ENCODE data around the gene AGPAT4.

The AGPAT4 gene

GRCh38 chr6:161279677-161280415 is 6.0 kb upstream of the AGPAT4 start:
- DNase-seq, result no peak

DNA sequence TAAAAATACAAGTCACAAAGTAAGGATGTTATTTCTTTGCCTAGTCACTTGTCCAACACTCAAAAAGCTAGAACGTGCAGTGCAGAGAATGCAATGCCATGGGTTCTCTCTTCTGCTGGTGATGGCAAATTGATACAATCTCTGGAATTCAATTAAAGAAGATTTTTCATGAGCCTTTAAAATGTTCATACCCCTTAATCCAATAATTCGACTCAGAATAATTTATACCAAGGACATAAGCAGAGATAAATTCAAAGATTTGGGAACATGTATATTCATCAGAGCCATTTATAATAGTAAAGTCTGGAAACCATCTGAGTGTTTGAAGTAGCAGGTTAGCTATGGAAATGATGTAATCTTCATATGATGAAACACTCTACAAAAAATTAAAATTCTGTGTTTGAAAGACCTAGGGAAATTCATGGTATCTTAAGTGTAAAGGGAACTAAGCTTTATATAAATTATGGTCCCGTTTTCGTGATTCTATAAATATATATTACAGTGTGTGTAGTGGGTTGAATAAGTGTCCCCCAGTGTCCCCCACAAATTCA is 2.8 kb upstream of the AGPAT4 start:
- no peak for DNase-seq

DNA sequence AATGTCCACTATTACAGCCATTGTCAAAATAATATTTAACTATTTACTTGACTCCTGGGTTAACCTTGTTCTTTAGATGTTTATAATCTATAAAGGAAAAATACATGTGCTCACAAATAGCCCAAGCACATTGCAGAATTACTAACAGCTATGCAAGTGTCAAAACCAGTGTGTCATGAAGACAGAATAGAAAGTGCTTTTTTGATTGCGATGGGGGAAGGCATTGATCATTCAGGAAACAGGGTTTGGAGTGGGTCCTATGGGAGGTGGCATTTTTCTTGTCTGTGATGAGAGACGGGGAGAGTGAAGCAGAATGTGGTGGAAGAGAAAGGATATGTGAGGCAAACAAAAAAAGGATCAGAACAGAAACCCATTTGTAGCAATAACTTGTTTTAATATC is 1.0 kb upstream of the AGPAT4 start:
- no peak for DNase-seq

DNA sequence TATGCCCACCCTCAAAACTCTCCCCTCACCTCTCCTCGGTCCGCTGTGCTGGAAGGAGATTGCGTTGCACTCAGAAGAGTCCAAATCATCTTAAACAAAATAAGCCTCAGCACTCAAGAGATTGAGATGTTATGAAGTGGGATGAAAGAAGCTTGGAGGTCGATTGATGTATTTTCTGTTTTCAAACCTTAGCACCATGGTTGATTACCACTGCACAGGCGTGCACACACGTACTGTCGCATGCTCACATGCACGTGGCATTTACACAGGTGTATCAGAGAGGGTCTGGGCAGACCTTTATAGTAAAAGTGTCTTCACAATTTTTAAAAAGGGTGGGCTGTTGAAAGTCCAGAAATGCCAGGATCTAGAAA is 612 bp upstream of the AGPAT4 start:
- DNase-seq, result no peak

DNA sequence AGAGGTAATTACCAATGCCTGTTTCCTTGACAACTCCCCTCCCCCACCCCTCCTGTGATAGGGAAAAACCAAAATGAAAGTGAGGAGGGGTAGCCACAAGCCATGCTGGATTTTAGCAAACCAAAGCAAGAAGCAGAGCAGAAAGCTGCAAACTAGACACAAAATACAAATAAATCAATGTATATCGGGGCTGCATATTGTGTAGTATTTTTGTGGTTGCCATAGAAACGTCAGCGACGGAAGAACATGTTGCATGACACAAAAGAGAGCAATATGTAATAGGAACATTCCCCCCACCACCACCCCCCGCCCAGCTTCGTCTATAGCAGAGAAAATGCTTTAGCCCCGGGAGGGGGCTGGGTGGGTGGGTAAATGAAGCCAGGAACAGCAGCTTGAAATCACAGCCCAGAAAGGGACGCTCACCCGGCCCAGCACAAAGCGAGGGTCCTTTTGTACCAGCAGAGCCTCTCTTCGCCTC is 548 bp downstream of the AGPAT4 start:
- peak; percentile 44 to 47 (median 45) for DNase-seq

GRCh38 chr6:161272635-161273273 is 1.1 kb downstream of the AGPAT4 start:
- DNase-seq, result peak in 1 of 3 donors; percentile 18

DNA sequence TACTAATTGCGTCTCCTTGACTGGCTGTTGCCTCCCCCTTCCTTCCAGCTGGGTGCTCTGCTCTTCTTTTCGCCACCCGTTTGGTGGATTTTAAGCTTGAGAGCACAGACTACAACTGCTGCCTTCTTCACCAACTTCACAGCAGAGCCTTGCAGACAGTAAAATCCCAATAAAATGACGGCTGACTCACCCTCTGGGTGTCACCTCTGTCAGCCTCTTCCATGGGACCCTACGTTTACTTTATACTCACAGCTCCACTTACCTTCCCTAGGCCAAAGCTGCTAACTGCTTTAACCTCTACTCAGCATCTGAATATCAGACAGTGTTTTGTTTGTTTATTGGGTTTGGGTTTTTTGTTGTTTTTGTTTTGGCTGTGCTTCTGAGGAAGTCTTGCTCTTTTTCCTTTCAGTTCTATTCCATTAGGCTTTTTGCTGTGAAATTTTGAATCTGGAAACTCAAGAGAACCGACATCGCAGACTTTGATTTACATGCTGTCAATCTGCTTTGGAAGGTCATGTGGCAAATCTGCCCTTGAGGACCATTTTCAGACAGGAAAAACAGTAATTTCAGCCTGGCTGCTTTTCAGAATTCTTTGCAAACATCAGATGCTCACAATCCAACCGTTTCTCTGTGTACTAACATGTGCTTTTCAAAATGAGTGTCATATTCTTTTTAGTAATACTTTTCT is 2.4 kb downstream of the AGPAT4 start:
- no peak for DNase-seq

- no peak for DNase-seq
Measured at GRCh38 chr6:161270116-161270515, 3.7 kb downstream of the AGPAT4 start.

- no peak for DNase-seq
Measured at GRCh38 chr6:161269310-161269709, 4.6 kb downstream of the AGPAT4 start.

DNA sequence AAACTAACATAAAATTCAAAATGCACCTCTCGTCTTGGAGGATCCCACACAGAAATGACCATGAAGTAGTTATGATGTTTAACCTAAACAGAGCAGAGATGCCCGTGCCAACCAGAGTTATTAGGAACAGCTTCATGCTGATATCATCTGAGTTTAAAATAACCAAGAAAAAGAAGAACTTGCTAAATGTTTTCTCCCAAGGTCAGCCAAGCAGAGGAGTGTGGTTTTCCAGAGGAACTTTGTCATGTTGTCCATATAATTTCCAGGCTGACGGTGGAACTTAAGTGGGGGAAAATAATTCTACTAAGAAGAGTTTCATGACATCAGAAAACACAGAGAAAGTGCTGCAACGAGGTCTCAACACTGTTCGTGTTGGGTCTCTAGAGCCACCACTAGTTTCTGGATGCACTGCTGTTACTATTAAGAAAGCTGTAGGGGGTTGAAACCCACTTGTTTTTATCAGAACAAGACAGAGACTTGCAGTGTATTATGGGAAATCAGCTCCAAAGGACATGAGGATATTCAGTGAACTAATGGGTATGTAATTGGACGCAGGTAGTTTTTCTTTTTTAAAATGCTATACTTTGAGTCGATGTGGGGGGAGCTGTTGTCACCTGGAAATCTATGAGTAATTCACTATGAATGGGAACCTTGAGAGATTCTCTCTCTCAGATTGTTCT is 5.2 kb downstream of the AGPAT4 start:
- peak; percentile 42 to 75 (median 48) for DNase-seq

DNA sequence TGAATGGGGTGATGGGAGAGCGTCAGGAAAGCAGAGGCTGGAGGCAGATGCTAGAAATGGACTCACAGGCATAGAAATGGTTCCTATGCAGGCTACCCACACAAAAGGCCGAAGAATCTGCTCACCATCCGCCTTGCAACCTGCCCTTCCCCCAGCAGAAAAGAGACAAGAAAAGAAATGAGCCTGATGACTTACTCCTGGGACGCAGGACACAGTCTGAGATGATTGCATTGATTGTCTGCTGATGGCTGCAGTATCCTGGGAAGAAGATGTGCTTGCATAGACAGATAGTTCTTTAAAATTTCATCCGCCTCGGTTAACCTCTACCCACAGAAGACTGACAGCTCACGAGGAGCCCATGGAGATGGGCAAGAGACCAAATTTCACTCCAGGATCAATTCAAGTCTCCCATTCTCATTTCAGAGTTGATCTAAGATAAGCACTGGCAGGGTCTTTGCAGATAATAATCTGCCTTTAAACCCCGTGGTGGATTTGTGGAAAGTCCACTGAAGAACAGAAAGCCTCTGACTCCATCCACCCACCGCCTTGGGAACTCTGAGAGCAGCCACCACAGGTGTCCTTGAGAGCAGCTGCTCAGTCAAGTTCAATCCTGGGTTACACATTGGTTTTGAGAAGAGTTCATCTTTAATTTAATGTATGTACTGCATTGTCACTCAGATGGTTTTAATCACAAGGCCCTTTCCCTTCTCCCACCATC is 7.2 kb downstream of the AGPAT4 start:
- DNase-seq, result no peak

DNA sequence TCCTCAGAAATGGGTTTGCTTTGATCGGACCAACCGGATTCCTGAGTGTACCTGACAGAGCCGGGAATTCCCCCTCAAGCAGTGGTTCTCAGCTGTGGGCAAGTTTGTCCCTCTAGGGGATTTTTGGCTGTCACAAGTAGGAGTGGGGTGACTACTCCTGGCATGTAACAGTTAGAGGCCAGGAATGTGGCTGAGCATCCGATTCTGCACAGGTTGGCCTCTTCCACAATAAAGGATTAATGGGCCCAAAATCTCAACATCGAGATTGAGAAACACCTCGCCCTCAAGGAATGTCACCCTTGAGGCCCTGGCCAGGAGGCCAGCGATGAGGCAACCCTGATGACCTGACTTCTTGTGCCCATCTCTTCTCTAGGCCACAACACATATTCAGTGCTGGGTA is 7.9 kb downstream of the AGPAT4 start:
- peak in 1 of 3 donors; percentile 10 for DNase-seq

- no peak for DNase-seq
Measured at GRCh38 chr6:161265554-161265953, 8.3 kb downstream of the AGPAT4 start.

DNA sequence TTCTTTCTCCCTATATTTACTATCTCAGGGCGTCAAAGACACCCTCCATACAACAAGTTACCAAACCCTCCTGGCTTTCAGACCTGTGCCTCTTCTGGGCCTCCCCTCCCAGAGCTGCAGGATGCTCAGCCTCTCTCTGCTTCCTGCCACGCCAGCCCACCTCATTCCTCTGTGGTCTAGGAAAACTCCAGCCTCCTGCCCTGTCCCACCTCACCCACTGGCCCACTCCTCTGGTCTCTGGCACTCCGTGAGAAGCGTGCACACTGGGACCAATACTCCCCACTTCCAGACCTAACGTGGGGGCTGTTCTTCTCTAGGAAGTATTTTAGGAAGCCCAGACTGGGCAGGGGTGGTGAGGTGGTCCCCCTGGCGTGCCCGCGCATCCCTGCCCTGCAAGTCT is 9.7 kb downstream of the AGPAT4 start:
- DNase-seq, result no peak

DNA sequence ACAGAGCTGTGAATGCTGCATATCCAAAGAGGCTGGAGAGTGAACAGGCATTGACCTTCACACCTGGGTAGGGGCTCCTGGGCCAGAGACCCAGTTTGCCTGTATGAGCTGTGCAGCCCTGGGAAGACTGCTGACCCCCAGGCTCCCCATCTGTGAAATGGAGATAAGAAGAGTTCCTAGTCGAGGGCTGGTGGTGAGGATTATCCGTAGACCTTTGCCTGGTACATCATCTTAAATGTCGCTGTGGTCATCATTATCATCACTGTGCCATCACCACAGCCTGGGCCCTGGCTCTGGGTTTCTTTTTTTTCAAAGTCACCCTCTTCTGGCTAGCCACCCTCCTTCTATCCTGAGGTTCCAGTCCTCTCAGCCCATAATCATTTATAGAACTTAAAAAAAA is 12.0 kb downstream of the AGPAT4 start:
- no peak for DNase-seq

DNA sequence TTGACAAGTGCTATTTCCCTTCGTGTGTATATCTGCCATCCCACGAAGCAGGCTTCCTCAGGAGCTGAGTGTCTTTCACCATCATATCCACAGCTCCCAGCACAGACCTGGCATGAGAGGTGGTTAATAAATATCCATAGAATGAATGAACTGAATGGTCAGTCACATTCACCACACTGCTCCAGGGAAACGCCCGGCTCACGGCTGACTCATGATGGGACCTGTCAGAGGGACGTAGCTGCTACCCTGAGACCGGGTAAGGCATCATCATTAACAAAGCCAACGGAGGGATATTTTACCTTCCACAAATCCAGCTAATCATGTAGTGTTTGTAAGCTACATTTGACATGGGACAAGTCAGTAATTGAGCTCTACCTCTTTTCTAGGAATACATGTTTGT is 12.5 kb downstream of the AGPAT4 start:
- no peak for DNase-seq

DNA sequence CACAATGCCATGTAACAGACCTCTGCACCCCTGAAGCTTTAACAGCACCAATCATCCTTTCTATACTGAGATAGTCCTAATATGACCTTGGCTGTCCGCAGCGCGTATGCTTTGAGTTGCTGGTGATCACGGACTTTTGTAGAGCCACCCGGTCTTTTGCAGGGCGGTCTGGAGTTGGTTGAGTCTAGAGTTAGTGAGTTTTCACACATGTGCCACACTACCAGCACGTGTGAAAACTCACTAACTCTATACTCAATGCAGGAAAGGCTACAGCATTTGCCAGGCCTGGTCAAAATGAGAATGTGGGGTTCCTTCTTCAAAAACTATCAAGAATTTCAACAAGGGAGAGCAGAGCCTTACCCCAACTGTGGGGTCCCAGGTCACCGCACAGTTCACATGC is 14.6 kb downstream of the AGPAT4 start:
- no peak for DNase-seq

DNA sequence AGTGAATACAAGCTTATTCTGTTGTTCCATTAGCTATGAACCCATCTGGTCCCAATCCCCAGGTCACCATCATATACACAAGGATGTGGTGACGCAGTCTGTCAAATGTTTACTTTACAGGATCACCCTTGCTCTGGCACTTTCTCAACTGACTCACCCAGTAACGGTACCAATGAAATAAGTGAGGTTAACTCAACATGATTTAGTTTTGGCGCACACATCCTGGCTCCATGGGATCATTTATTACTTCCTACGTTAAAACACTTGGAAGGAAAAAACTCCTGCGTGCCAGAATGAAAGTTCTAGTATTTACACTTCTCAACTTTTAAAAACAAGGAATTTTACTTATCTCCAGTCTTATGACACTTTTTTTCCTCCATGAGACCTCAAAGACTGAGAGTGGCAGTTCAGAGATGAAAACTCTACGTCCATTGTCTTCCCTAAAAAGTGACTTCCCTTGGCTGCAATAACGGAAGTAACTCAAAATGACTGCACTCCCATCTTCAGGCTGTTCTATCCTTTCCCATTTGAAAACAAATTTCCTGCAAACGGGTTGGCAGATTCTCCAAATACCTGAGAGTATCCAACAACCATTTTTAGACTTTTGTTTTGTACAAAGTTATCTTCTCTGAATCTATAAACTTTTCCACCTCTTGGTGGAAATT is 15.9 kb downstream of the AGPAT4 start:
- DNase-seq, result no peak

GRCh38 chr6:161256407-161256806 is 17.5 kb downstream of the AGPAT4 start:
- no peak for DNase-seq

DNA sequence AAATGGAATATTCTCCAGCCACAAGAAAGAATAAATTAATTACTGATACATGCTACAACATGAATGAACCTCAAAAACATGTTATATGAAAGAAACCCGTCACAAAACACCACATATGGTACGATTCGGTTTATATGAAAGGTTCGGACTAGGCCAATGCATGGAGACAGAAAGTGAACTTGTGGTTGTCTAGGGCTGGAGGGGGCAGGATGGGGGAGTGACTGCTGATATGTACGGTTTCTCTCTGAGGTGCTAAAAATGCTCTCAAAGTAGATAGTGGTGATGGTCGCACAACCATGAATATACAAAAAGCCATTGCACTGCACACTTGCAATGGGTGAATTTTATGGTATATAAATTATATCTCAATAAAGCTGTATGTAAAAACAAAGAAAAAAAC is 18.3 kb downstream of the AGPAT4 start:
- DNase-seq, result no peak

GRCh38 chr6:161254464-161255253 is 19.2 kb downstream of the AGPAT4 start:
- DNase-seq, result no peak

Data from suppressor macrophage treated with lipopolysaccharide for 1 hour (primary cell).